ENCODE results near the gene GET4.

DNA sequence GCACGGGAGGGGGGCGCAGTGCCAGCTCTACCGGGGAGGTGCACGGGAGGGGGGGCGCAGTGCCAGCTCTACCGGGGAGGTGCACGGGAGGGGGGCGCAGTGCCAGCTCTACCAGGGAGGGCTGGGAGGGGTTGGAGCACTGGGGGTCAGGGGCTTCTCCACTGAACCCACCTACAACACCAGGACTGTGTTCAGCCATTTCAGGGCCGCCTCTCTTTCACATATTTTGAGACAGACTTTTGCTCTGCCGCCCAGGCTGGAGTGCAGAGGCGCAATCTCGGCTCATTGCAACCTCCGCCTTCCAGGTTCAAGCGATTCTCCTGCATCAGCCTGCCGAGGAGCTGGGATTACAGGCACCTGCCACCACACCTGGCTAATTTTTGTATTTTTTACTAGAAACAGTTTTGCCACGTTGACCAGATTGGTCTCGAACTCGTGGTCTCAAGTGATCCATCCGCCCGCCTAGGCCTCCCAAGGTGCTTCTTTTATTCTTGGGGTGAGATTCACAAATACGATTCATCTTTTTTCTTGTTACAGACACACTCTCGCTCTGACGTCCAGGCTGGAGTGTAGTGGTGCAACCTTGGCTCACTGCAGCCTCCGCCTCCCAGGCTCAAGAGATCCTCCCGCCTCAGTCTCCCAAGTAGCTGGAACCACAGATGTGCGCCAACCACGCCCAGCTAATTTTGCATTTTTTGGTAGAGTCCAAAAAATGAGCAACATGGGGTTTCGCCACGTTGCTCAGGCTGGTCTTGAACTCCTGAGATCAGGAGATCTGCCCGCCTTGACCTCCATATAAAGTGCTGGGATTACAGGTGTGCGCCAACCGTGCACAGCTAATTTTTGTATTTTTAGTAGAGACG, 41.1 kb downstream of the GET4 start:
- TF ChIP-seq, protein P1, sequence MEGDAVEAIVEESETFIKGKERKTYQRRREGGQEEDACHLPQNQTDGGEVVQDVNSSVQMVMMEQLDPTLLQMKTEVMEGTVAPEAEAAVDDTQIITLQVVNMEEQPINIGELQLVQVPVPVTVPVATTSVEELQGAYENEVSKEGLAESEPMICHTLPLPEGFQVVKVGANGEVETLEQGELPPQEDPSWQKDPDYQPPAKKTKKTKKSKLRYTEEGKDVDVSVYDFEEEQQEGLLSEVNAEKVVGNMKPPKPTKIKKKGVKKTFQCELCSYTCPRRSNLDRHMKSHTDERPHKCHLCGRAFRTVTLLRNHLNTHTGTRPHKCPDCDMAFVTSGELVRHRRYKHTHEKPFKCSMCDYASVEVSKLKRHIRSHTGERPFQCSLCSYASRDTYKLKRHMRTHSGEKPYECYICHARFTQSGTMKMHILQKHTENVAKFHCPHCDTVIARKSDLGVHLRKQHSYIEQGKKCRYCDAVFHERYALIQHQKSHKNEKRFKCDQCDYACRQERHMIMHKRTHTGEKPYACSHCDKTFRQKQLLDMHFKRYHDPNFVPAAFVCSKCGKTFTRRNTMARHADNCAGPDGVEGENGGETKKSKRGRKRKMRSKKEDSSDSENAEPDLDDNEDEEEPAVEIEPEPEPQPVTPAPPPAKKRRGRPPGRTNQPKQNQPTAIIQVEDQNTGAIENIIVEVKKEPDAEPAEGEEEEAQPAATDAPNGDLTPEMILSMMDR (IDR thresholded peaks at IDR 0.05), result no peak
- no peak for TF ChIP-seq POLR2A (IDR thresholded peaks at IDR 0.05)

Data from lower leg skin (tissue), 3 donors.